Subcutaneous adipose tissue (tissue), 4 donors: ENCODE data around the gene GMCL1. TPM values are rescaled to one million over a fixed set of nuclear protein-coding genes. Genes with fewer than 3 reads are reported as not detected.

Experiments used
- total RNA-seq, 4 donors: library from RNA; depleted of rRNA; stranded (reverse); fragments of >200 nt; gene quantifications; one replicate each; pipeline ENCODE4 v1.1.0, GENCODE V29; 2016
- TF ChIP-seq, protein P1 (sequence below): fragments of 450-650 bp; IDR thresholded peaks from one replicate; pipeline ENCODE4 v1.5.1; 2016; ENCODE audit warnings: low read depth, mild to moderate bottlenecking, control low read depth, antibody characterized with exemption, moderate library complexity

GMCL1 gene
- total RNA-seq, 4 donors from 2014 or later: 17.4 to 30.2 (median 20.6) TPM

DNA sequence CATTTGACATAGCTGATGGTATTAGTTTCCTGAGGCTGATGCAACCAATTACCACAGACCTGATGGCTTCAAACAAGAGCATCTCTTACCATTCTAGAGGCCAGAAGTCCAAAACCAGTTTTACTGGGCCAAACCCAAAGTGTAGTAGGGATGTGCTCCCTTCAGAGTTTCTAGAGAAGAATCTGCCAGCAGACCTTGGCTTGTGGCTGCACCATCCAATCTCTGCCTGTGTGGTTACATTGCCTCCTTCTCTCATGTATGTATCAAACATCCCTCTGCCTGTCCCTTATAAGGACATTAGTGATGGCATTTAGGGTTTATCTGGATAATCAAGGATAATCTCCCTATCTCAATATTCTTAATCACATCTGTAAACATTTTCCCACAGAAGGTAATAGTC lies 59.8 kb downstream of the GMCL1 start:
- TF ChIP-seq, protein P1, sequence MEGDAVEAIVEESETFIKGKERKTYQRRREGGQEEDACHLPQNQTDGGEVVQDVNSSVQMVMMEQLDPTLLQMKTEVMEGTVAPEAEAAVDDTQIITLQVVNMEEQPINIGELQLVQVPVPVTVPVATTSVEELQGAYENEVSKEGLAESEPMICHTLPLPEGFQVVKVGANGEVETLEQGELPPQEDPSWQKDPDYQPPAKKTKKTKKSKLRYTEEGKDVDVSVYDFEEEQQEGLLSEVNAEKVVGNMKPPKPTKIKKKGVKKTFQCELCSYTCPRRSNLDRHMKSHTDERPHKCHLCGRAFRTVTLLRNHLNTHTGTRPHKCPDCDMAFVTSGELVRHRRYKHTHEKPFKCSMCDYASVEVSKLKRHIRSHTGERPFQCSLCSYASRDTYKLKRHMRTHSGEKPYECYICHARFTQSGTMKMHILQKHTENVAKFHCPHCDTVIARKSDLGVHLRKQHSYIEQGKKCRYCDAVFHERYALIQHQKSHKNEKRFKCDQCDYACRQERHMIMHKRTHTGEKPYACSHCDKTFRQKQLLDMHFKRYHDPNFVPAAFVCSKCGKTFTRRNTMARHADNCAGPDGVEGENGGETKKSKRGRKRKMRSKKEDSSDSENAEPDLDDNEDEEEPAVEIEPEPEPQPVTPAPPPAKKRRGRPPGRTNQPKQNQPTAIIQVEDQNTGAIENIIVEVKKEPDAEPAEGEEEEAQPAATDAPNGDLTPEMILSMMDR: no peak

DNA sequence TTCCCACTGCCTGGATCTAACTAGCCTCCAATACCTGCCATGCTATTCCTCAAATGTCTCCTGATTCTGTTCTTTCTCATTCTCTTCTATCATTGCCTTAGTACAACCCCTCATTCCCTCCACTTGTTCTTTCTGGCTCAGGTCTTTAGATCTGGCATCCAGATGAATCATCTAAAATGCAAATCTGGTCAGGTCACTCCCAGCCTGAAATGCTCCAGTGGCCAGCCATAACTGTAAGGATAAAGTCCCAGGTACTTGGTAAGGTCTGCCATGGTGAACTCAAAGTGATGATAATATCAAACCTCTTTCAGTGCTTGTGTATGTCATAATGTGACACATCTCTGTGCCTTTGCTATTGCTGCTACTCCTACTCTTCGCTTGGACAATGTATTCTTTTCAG lies 61.4 kb downstream of the GMCL1 start:
- TF ChIP-seq, protein P1: no peak

- TF ChIP-seq, protein P1: no peak
Measured at GRCh38 chr2:69893684-69894551, 64.5 kb downstream of the GMCL1 start, which contains the start of gene SNRNP27. TSS of gene SNRNP27 (plus strand) at chr2:69893956. CDS start at chr2:69893985, 29 bp downstream.

DNA sequence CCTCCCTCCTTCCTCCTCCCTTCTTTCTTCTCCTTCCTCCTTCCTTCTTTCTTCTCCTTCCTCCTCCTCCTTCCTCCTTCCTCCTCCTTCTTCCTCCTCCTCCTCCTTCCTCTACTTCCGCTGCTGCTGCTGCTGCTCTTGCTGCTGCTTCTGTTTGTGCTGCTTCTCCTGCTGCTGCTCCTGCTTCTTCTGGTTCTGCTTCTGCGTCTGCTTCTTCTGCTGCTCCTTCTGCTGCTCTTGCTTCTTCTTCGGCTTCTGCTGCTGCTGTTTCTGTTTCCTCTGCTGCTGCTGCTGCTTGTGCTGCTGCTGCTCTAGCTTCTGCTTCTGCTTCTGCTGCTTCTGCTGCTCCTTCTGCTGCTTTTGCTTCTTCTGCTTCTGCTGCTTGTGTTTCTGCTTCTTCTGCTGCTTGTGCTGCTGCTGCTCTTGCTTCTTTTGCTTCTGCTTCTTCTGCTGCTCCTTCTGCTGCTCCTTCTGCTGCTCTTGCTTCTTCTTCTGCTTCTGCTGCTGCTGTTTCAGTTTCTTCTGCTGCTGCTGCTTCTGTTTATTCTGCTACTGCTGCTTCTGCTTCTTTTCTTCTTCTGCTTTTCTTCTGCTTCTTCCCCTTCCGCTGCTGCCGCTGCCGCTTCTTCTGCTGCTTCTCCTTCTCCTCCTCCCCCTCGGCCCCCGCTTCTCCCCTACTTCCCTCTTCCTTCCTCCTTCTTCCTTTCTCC lies 72.9 kb downstream of the GMCL1 start:
- TF ChIP-seq, protein P1: no peak

DNA sequence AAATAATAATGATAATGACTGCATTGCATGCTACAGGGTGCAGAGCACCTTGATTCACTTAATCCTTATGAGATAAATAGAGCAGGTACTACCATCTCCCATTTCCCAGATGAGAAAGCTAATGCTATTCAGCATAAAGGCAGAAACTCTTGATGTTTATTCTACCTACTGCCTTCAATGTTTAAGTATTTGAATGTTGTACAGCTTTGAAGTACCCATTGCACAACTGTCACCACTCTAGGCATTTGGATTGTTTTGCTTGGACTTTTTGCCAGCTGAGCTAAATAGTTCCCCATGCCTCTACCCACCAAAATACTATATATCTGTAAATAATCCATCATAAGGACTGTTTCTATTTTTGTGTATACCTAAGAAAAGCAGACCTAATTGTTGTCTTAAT lies 77.8 kb downstream of the GMCL1 start:
- TF ChIP-seq, protein P1: no peak

DNA sequence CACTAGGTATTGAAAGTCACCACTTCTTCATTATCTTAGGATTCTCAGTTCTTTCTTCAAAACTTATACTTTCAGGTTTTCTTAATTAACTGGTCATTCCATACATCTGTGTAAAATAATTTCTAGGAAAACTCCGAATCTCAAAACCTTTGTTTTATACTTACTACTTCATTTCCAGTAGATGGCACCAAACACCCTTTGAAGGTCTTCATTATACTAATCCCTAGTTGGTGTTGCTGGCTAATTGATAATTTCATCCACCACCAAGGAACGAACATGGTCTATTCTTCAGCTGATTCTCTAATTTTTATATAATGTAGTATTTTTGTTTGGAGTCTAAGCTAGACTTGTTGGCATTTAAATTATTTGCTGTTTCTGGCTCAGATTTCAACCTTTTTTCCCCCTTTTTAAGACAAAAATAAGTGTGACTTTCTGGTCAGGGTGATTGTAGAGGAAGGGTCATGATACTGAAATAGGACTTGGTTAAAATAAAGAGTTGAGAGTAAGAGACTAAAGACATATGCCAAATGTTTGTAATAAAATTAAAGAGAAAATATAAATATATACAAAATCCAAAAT lies 82.6 kb downstream of the GMCL1 start:
- TF ChIP-seq, protein P1: no peak
